HG02943 (cell line): ENCODE data around the gene GHITM.
"Not testable (repeated sequence)": the region's sequence is repeated elsewhere in the genome, so short reads cannot be mapped to it uniquely, and the experiment has no call there.

ENCODE experiments used
- ATAC-seq: cut with Tn5 transposase; IDR thresholded peaks from one replicate; pipeline ENCODE4 v1.9.1; 2021; ENCODE audit warnings: mild to moderate bottlenecking, low read depth, moderate library complexity; ENCODE audit not compliant: unreplicated experiment

GHITM gene

GRCh38 chr10:84147347-84147746 is 8.0 kb downstream of the GHITM start:
- ATAC-seq, result no peak

- not testable (repeated sequence) for ATAC-seq
Measured at GRCh38 chr10:84148006-84148597, 8.8 kb downstream of the GHITM start.

GRCh38 chr10:84149854-84150253 is 10.5 kb downstream of the GHITM start:
- no peak for ATAC-seq

GRCh38 chr10:84152769-84153168 is 13.5 kb downstream of the GHITM start:
- ATAC-seq, result no peak

GRCh38 chr10:84155521-84155920 is 16.2 kb downstream of the GHITM start:
- ATAC-seq, result no peak

GRCh38 chr10:84156009-84156408 is 16.7 kb downstream of the GHITM start:
- ATAC-seq, result no peak

GRCh38 chr10:84156768-84157167 is 17.5 kb downstream of the GHITM start:
- no peak for ATAC-seq

- no peak for ATAC-seq
Measured at GRCh38 chr10:84158061-84158460, 18.8 kb downstream of the GHITM start.

GRCh38 chr10:84158550-84158949 is 19.2 kb downstream of the GHITM start:
- no peak for ATAC-seq

- no peak for ATAC-seq
Measured at GRCh38 chr10:84159076-84159685, 19.9 kb downstream of the GHITM start.

- no peak for ATAC-seq
Measured at GRCh38 chr10:84160663-84161362, 21.5 kb downstream of the GHITM start.

GRCh38 chr10:84163996-84164395 is 24.7 kb downstream of the GHITM start:
- ATAC-seq, result no peak

- ATAC-seq, result no peak
Measured at GRCh38 chr10:84164442-84164841, 25.1 kb downstream of the GHITM start.

GRCh38 chr10:84166620-84167288 is 27.4 kb downstream of the GHITM start:
- ATAC-seq, result peak; percentile 50

- peak; percentile 29 for ATAC-seq
Measured at GRCh38 chr10:84167289-84167653, 28.0 kb downstream of the GHITM start.

GRCh38 chr10:84168382-84168781 is 29.1 kb downstream of the GHITM start:
- ATAC-seq, result not testable (repeated sequence)

GRCh38 chr10:84171237-84171636 is 31.9 kb downstream of the GHITM start:
- not testable (repeated sequence) for ATAC-seq

- ATAC-seq, result peak; percentile 31
Measured at GRCh38 chr10:84171700-84172466, 32.6 kb downstream of the GHITM start.

- ATAC-seq, result peak; percentile 54
Measured at GRCh38 chr10:84172467-84173356, 33.4 kb downstream of the GHITM start.

GRCh38 chr10:84173501-84173929 is 34.2 kb downstream of the GHITM start, which contains the start of gene GPR15LG:
TSS of gene GPR15LG (plus strand) at chr10:84173801. CDS start at chr10:84173852, 51 bp downstream.
- peak; percentile 46 for ATAC-seq
